ENCODE results near the gene BCAS3. TPM values are rescaled to one million over a fixed set of nuclear protein-coding genes. Genes with fewer than 3 reads are reported as not detected.

BCAS3 gene
- total RNA-seq, 1 donor from 2014 or later, result 44.8 TPM

GRCh38 chr17:61177351-61177750, 499.7 kb downstream of the BCAS3 start:
- Mint-ChIP-seq H3K9me3 (ENCODE audit: unreplicated experiment) (no peaks in the 10 kb centered on the region), H3K27ac (ENCODE audit: unreplicated experiment) (no peak overlapping the region), H3K27me3 (ENCODE audit: unreplicated experiment) (no peaks in the 10 kb centered on the region), H3K36me3 (ENCODE audit: unreplicated experiment) (no peaks in the 10 kb centered on the region), H3K4me3 (ENCODE audit: unreplicated experiment) (no peak overlapping the region), H3K4me1 (ENCODE audit: low read depth, unreplicated experiment) (peaks cover 9% of the 10 kb centered on the region)
- DNase-seq, result no peak
- no peak for TF ChIP-seq CTCF (IDR thresholded peaks at IDR 0.05; ENCODE audit: partially characterized antibody, unreplicated experiment)

GRCh38 chr17:61178284-61178683, 500.6 kb downstream of the BCAS3 start:
- Mint-ChIP-seq H3K36me3 (ENCODE audit: unreplicated experiment) (no peaks in the 10 kb centered on the region), H3K9me3 (ENCODE audit: unreplicated experiment) (no peaks in the 10 kb centered on the region), H3K4me1 (ENCODE audit: low read depth, unreplicated experiment) (peaks cover 9% of the 10 kb centered on the region), H3K27ac (ENCODE audit: unreplicated experiment) (no peak overlapping the region), H3K27me3 (ENCODE audit: unreplicated experiment) (no peaks in the 10 kb centered on the region), H3K4me3 (ENCODE audit: unreplicated experiment) (no peak overlapping the region)
- no peak for DNase-seq
- TF ChIP-seq CTCF (IDR thresholded peaks at IDR 0.05; ENCODE audit: partially characterized antibody, unreplicated experiment), result no peak

GRCh38 chr17:61179380-61179806, 501.7 kb downstream of the BCAS3 start:
- H3K4me3 Mint-ChIP-seq (ENCODE audit: unreplicated experiment), result no peak overlapping the region
- no peaks in the 10 kb centered on the region for H3K36me3 Mint-ChIP-seq (ENCODE audit: unreplicated experiment)
- no peaks in the 10 kb centered on the region for H3K27me3 Mint-ChIP-seq (ENCODE audit: unreplicated experiment)
- peaks cover 9% of the 10 kb centered on the region for H3K4me1 Mint-ChIP-seq (ENCODE audit: low read depth, unreplicated experiment)
- peak overlapping the region; percentile 71 for H3K27ac Mint-ChIP-seq (ENCODE audit: unreplicated experiment)
- no peaks in the 10 kb centered on the region for H3K9me3 Mint-ChIP-seq (ENCODE audit: unreplicated experiment)
- no peak for TF ChIP-seq CTCF (IDR thresholded peaks at IDR 0.05; ENCODE audit: partially characterized antibody, unreplicated experiment)
- no peak for DNase-seq

DNA sequence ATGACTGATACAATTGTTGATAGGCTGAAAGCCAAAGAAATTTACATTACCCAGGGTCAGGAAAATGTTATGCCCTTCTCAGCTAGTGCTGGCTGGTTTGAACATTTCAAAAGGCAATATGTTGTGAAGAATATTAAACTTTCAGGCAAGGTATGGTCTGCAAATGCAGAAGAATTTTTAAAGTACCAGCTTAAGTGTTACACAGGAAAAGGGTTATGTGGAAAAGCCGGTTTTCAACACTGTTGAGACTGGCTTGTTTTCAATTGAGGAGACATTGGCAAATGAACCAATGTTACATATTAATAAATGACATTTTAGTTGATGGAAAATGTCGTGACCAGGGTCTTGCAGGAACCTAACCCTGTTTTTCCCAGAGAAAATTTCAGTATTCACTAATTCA, 506.1 kb downstream of the BCAS3 start:
- Mint-ChIP-seq H3K27me3 (ENCODE audit: unreplicated experiment) (no peaks in the 10 kb centered on the region), H3K4me1 (ENCODE audit: low read depth, unreplicated experiment) (peaks cover 13% of the 10 kb centered on the region), H3K4me3 (ENCODE audit: unreplicated experiment) (no peak overlapping the region), H3K36me3 (ENCODE audit: unreplicated experiment) (no peaks in the 10 kb centered on the region), H3K9me3 (ENCODE audit: unreplicated experiment) (no peaks in the 10 kb centered on the region), H3K27ac (ENCODE audit: unreplicated experiment) (no peak overlapping the region)
- DNase-seq, result no peak
- no peak for TF ChIP-seq CTCF (IDR thresholded peaks at IDR 0.05; ENCODE audit: partially characterized antibody, unreplicated experiment)

DNA sequence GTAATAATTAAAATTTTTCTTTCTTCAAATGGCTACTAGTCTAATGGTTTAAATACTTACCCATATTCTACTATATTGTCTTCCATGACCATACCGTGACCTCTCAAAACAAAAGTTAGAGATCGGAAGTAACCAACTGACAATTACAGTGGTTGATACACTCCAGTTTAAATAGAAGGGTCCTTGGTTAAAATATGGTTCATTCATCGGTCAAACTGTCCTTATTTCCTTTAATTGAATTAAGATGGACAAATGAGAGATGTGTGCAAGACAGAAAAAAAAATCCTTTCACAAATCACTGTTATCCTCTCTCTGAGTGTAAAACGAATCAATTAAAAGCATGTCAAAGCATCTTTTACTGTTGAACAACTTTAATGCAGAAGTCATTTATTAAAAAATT, 507.7 kb downstream of the BCAS3 start:
- no peak for DNase-seq
- no peak overlapping the region for H3K27ac Mint-ChIP-seq (ENCODE audit: unreplicated experiment)
- no peak overlapping the region for H3K4me3 Mint-ChIP-seq (ENCODE audit: unreplicated experiment)
- no peaks in the 10 kb centered on the region for H3K27me3 Mint-ChIP-seq (ENCODE audit: unreplicated experiment)
- no peak for TF ChIP-seq CTCF (IDR thresholded peaks at IDR 0.05; ENCODE audit: partially characterized antibody, unreplicated experiment)
- H3K9me3 Mint-ChIP-seq (ENCODE audit: unreplicated experiment), result no peaks in the 10 kb centered on the region
- peaks cover 6% of the 10 kb centered on the region for H3K4me1 Mint-ChIP-seq (ENCODE audit: low read depth, unreplicated experiment)
- H3K36me3 Mint-ChIP-seq (ENCODE audit: unreplicated experiment), result no peaks in the 10 kb centered on the region

Data from glutamatergic neuron (in vitro differentiated cells).